Choroid plexus epithelial cell (primary cell): ENCODE measurements around the gene MARS1.

Experiments
- DNase-seq: peaks from one replicate; pipeline ENCODE4 v3.0.0-alpha.2; 2010; ENCODE audit warnings: low read depth
- H3K4me3 ChIP-seq: 2 replicates; pipeline ENCODE4 v1.5.1; 2011; ENCODE audit warnings: low read depth, mild to moderate bottlenecking, control low read depth, low read length, moderate library complexity
- CTCF ChIP-seq: conservative IDR thresholded peaks from 2 replicates; pipeline ENCODE4 v1.5.1; 2011; ENCODE audit warnings: low read depth, mild to moderate bottlenecking, control low read depth, inconsistent platforms, low read length, moderate library complexity

The MARS1 gene

GRCh38 chr12:57524814-57525614, 37.1 kb downstream of the MARS1 start:
- peak overlapping the region; percentile 9 for H3K4me3 ChIP-seq
- DNase-seq = no peak
- no peak for TF ChIP-seq CTCF

- no peak for TF ChIP-seq CTCF
- no peak for DNase-seq
- no peak overlapping the region for H3K4me3 ChIP-seq
These were observed 37.9 kb downstream of the MARS1 start for GRCh38 chr12:57525615-57526383.

- DNase-seq = no peak
- TF ChIP-seq CTCF = no peak
- no peak overlapping the region for H3K4me3 ChIP-seq
These were observed 38.7 kb downstream of the MARS1 start for GRCh38 chr12:57526477-57527126.

GRCh38 chr12:57527184-57527583, 39.3 kb downstream of the MARS1 start:
- H3K4me3 ChIP-seq = no peak overlapping the region
- no peak for DNase-seq
- no peak for TF ChIP-seq CTCF

- TF ChIP-seq CTCF = no peak
- H3K4me3 ChIP-seq = no peak overlapping the region
- no peak for DNase-seq
These were observed 40.3 kb downstream of the MARS1 start for GRCh38 chr12:57528176-57528575.

- TF ChIP-seq CTCF = no peak
- H3K4me3 ChIP-seq = no peak overlapping the region
These were observed 41.1 kb downstream of the MARS1 start for GRCh38 chr12:57528831-57529555.

More at GRCh38 chr12:57528831-57529555, 41.1 kb downstream of the MARS1 start:
- DNase-seq = no peak
